Eye (tissue), 1 donor: ENCODE measurements around the gene NMNAT2.

ENCODE experiments used
- DNase-seq: peaks from one replicate; pipeline ENCODE4 v3.0.0-alpha.2; 2015

The NMNAT2 gene

DNA sequence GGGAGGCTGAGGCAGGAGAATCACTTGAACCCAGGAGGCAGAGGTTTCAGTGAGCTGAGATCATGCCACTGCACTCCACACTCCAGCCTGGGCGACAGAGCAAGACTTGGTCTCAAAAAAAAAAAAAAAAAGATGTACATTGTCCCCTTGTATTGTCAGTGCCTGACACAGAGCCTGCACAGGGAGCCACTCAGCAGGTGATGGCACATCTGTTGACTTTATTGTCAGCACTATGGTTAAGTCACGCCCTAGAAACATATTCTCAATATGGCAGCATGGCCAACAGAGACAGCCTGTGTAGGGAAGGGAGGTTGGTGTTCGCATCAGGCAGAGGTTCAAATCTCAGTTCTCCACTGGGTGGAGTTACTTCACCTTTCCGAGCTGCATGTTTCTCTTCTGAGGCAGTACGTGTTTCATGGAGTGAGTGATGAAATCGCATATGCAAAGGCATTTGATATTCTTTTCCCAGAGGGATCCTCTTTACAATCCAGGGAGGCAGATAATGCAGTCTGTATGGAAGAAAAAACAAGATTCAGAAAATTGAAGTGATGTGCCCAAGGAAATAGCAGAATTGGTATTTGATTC, 211.6 kb downstream of the NMNAT2 start:
- no peak for DNase-seq

DNA sequence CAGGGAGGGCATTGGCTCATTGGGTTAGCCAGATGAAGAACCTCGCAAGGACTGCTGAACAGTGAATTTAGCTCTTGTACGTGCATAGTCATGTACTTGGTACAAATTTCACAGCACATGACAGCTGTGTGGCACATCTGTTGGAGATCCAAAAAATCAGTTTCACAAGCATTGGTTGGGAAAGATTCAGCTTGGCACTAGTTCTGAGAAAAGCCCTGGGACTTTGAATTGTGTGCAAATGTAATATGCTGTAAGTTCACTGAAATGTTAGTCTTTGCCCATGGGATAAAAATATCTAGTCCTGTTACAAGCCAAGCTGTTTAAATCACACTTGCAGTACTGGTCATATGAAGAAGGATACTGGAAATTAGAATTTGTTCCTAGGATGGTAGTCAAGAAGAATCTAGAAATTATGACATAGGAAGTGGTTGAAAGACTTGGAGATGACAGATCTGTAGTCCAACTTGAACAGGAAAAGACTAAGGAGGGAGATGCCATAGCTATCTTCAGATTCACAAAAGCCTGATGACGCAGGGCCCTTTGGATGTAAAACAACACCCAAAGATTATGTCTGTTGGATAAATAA, 212.9 kb downstream of the NMNAT2 start:
- DNase-seq, result peak; percentile 46

DNA sequence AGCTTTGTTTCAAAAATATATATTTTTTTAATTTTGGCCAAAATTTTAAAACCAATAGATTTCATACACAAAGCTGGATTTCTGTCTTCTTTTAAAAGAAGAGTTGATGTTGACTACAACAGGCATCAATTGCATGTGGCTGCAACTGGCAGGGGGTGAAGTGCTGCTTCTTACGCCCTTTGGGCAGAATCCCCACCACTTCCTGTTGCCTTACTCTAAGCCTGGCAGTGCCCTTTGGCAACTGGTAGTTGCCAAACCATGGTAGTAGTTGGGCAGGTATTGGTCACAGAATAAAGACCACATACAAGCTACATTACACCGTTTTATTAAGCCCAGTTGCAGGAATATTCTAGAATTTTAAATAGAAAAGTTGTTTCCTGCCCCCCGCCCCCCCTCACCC, 215.1 kb downstream of the NMNAT2 start:
- DNase-seq, result no peak

DNA sequence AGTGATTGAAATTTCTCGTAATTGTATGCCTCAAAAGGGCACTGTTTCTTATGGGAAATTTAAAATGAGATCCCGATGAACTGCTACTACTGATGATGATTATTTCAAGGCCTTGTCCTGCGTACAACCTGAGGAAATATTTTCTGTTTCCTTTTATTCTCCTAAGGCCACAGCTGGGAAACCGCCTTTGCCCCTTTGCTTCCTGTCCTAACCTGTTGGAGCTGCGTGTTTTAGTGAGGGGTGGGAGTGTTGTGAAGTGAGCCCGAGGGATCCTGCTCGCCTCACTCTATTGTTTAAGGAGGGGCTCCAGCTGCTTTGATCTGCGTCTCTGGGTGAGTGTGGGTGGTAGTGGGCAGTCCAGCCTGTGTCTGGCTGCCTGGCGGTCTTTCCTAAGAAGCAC, 217.7 kb downstream of the NMNAT2 start:
- no peak for DNase-seq

DNA sequence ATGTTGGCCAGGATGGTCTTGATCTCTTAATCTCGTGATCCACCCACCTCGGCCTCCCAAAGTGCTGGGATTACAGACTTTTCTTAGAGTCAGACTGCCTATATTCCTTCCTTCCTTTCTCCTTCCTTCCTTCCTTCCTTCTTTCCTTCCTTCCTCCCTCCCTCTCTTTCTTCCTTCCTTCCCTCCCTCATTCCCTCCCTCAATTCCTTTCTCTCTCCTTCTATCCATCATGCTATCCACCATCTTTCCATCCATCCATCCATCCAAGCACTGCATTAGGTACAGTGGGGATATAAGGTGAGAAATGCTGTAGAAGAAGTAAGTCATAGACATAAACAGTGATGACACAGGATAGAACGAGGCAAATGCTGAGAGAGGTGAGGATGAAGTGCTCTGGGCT, 218.9 kb downstream of the NMNAT2 start:
- DNase-seq, result no peak

DNA sequence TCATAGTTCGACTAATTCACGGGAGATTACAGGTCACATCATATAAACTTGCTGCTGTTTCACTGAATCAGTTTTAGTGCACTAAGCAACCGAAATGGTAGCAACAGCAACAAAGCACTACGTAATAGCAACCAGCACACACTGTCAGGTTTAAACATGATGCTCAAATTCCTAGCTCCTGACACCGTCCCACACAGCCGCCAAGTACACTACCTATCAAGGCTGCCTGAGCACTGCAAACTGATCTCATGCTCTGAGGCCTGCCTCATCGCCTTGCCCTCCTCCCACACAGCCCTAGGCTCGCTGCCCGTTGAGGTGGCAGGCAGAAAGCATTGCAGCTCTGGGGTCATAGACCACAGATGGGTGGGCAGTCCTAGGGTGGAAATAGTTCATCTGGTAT, 219.7 kb downstream of the NMNAT2 start:
- DNase-seq, result peak; percentile 32
